ENCODE measurements around the gene LMNB1.
A peak's percentile ranks its signal among the peaks of the same experiment; 100 is the strongest.

Gene LMNB1

DNA sequence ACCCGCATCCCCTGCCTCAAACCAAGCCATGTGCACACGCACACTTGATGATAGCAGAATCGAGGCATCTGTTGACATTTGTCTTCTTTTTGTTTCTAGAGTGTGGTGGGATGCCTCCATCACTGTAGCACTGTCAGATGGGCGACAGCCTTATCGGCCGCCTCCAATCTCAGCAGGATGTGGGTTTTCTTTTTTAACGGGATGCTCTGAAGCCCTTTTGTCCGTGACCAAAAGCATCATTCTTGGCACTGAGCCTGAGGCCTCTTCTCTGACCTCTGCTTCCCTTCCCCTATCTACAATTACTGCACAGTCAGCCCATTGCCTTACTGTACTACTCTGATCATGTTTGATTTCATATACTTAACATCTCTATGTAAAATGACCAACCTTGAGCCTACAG is 78.3 kb downstream of the LMNB1 start:
- no peak for DNase-seq (ENCODE audit: low read depth)

DNA sequence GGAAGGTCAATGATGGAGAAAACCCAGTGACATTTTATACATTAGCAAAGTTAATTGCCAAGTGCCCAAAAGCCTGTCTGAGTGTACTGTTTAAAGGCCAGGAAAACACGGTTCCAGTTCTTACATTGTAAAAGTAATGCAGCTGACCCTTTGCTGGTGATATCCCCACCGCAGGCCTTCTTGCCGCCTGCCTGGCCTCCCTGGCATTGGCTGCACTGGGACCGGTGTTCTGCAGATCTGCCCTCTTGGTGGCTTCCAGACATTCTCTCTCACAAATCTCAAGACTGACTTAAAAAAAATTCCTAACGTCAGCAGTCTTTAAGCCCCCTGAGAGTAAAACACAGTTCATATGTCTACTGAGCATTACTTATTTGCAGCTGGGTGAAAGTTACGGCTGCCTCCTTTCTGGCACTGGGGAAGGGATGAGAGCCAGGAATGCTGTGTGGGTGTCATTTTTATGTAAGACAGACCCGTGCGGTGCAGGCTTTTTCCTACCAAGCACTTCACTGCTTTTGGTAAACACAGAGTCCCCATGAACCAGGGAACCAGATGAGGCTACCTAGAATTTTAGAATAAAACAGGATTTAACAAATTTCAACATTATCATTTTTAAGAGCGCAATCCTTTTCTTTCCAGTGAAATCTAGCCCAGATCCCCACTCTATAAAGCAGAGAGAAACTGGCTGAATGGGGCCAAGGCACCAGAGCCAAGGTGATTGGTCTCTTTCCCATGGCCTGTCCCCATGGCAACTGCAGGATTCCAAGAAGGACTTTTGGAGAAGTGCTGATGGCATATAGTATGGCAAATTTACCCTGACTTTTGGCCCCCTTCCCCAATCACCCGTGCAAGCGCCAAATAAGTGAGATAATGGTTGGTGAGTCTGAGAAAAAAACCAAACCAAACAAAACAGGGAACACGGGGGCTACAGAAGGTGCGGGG is 80.8 kb downstream of the LMNB1 start:
- DNase-seq (ENCODE audit: low read depth): no peak

DNA sequence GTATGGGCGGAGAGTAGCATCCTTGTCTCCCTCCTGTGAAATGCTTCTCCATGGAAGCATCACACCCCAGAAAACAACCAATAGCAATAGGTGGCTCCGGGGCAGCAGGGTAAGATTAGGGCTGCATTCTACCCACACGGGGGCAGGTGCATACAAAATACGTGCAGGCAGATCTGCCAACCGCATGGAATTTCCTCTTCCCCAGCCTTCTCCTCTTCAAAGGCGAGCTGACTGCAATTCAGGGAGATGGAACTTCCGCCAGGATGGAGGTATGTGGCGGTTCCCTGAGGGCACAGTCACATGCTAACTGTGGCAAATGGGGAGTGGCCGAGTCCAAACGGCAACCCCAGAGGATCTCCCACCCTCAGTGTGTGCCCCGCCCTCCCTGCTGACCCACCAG is 81.5 kb downstream of the LMNB1 start:
- DNase-seq (ENCODE audit: low read depth): no peak

DNA sequence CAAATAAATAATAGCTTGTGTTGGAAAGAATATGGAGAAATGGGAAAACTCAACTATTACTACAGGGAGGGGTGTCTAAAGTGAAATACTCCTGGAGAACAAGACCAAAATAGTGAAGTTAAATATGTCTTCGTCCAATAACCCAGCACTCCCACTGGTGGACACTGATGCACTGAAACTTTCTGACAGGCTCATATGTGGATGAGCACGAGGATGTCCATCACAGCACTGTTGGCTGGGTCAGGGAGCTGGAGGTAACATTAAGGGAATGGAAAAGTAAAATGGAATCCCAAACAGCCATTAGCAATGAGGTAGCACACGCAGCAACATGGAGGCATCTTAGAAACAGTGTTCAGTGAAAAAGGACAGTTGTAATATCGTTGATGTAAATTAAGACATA is 86.5 kb downstream of the LMNB1 start:
- no peak for DNase-seq (ENCODE audit: low read depth)

DNA sequence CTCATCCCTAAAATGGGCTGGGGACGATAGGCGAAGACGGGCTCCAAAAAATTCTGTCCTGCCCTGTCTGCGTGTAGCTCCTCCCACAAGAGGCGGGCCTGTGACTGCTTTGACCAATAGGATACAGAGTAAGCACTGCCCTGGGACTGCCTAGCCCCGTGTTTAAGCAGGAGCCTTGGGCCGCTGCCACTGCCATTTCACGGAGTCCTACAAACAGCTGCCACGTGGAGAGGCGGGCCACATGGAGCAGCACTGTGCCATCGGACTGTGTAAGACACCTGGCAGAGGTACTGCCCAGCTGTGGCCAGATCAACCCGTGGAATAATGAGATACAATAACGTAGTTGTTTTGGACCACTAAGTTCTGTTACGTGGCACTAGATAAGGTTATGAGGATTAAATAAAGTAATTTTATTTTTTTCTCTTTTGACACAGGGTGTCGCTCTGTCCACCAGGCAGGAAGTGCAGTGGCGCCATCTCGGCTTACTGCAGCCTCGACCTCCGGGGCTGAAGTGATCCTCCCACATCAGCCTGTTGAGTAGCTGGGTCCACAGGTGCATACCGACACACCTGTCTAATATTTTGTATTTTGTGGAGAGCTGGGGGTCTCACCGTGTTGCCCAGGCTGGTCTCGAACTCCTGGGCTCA is 87.2 kb downstream of the LMNB1 start:
- DNase-seq (ENCODE audit: low read depth): no peak

DNA sequence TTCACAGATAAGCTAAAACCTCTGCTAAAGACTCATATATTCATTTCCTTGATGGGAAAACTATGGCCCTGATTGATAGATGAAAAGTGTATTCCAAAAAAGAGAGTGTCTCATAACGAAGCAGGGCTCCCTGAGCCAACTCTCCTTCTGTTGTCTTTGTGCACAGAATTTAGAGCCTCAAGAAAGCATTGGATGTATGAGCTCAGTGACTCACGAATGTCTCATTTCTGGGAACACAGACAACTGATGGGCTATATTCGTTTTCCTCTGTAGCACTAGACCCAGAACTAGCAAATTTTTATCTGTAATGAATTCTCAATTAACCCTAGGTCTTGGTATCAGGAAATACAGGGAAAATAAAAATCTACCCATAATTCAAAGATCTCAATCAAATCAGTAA is 88.4 kb downstream of the LMNB1 start:
- DNase-seq (ENCODE audit: low read depth): peak; percentile 43

DNA sequence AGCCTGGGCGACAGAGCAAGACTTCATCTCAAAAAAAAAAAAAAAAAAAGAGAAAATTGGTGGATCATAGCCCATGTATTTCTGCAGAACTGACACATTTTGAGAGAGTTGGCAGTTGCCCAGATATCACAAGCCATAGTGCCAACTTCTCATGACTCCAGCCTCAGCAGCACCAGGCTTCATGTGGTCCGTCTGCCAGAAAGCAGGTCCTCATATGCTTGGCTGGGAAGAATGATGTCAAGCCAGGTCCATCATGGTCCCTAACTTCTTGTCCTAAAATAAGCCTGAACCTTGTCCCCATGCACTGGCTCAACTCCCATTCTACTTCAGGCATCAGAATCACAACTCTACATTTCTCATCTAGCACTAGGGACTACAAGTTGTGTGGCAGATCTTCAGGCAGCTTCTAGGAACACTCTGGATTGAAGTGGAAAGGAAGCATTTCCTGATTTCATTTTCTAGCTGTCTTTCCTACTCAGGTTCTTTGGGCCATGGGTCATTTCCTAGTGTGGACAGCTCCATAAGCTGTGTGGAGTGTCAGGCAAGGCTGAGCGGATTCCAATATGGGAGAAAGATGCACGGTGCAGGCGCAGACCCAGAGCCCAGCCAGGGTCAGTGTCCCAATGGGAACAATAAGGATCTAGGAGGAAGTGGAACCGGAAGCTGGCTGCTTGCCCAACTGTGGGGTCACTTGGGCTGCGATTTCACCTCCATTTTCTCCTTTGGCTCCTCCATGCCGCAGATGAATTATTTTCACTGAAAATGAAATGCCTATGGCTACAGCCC is 90.1 kb downstream of the LMNB1 start:
- DNase-seq (ENCODE audit: low read depth): no peak

DNA sequence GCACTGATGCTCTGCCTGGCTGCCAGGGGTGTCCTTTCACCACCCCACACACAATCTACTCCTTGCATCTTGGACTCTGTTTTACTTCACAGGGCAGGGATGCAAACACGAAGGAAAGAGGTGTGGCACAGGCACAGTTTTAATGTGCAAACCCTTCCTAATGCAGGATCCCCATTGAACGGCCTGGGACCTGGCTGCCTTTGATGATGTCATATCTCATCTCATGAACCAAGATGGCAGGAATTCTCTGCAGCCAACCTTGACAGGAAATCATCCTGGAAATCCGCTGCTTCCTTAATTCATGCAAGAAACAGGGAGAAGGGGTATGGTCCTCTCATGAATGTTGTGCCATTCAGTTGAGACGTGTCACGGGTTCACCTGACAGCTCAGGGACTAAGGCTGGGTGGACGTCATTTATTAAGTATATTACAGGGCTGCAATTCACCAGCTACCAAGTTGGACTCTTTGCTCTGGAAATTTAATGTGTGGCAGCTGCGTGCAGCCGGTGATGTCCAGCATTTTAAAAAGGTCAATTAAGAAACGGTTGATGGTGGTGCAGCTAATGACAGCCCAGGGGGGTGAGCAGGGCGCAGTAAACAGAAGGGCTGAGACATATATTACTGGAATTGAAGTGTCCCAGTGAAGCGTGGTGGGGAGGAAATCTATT is 91.5 kb downstream of the LMNB1 start:
- no peak for DNase-seq (ENCODE audit: low read depth)

DNA sequence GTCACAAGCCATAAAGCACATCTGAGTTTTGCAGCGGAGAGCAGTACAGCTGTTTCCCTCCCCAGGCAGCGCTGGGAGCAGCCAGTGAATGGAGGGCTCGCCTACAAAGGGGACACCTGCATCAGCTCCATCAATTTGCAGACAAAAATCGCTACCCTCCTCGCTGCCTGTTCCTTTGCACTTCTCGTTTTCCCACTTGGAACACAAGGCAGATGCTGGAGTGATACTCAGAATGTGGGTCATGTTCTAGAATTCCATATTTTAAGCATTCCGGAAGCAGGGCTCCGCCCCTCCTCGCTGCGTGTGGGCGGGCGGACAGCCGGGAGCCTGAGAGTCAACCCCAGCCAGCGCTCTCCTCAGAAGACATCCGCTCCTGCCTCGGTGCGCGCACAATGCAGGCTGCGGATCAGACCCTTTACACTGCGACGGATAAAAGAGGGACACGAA is 92.1 kb downstream of the LMNB1 start:
- no peak for DNase-seq (ENCODE audit: low read depth)

DNA sequence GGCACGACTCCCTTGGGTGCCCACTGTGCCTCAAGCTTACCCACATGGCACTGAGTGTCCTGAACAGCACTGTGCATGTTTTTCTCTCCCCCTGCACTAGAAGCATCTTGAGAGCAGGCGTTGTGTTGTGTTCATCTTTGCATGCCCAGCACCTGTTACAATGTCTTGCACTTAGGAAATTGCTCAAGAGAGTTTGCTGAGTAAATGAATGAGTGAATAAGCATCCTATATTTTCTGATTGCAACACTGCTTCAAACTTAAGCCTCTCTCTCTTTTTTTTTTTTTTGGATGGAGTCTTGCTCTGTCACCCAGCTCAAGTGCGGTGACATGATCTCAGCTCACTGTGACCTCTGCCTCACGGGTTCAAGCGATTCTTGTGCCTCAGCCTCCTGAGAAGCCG is 94.5 kb downstream of the LMNB1 start:
- no peak for DNase-seq (ENCODE audit: low read depth)

DNA sequence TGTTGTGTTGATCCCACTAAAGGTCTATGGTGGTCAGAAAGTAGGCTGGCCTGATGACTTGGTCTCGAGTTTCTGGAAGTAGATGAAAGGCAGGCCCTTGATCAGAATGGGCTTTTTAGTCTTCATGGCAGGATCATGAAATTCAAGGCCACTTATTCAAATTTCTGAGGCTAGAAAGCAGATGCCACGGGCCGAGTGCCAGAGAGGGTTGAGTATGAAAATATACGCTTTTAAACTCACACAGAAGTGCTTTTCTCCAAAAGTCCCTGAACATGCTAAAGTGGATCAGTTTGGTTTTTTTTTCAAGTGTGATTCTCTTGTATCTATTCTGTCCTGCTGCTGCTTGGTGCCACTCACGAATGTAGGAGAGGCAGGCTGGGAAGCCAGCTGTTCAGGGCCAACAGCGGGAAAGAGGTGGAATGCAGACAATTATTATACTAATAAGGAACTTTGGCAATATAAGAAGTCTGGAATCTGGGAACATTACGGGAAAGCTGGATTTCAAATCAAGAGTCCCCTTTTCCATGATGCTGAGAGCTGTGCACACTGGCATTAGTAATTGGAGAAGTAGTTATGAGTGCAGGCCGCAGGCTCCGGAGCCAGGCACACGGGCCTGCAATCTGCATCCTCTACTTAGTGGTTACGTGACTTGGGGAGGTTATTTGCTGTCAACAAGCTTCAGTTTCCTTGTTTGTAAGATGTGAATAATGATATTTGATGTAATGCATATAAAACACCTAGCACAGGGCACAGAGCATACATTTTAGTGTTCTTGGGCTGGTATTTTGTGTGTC is 95.8 kb downstream of the LMNB1 start:
- no peak for DNase-seq (ENCODE audit: low read depth)

DNA sequence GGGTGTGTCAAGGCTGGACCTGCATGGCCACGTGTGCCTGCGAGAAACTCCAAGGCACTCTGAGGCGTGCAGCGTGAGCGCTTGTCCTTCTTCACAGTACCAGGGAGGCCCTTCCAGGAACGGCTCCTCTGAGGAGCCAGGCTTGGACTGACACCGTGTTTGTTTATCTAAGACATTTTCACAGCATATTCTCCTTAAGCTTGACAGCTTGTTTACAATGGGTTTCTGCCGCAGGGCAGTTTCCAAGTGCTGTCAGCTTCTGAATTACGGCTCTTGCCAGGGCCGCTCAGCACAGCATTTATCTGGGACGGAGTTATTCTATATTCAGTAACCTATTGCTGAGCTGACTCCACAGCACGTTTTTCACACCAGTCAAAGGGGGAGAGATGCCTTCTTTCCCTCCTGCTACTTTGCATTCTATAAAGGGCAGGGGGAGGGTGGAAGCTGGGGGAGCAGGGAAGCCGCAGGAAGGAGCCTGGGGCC is 98.4 kb downstream of the LMNB1 start:
- no peak for DNase-seq (ENCODE audit: low read depth)

DNA sequence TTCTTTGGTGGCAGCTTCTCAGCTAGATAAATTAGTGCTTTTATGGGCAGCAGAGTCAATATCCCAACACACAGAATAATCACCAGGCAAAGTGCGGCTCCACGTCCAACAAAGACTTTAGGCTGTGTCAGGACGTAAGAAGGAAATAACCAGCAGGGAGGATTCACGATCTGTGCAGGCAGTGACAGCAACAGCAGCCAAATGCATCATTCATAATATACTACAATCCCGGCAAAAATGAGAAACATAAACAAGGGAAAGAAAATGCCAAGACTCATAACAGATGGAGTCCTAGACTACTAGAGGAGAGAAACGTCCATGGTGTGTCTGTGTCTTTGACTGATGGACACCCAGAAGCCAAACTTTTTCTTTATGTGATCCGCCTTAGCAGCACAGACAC is 100.7 kb downstream of the LMNB1 start:
- DNase-seq (ENCODE audit: low read depth): no peak

DNA sequence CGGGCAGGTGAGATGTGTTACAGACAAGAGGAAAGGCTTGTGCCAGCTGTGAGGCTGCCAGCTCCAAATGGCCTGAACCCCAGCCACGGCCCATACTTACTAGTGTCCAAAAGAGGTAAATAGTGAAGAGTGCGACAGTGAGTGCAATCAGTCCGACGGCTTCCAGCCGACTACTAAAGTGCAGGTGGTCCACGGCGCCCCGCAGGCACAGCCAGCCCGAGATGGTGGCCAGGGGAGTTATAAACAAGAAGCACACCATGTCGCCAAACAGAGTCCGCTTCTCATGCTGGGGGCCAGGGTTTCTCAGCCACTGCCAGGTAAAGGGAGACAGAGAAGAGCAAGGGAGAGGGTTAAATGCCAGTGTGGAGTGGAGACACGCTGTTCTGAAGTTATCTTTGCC is 101.1 kb downstream of the LMNB1 start:
- DNase-seq (ENCODE audit: low read depth): no peak

DNA sequence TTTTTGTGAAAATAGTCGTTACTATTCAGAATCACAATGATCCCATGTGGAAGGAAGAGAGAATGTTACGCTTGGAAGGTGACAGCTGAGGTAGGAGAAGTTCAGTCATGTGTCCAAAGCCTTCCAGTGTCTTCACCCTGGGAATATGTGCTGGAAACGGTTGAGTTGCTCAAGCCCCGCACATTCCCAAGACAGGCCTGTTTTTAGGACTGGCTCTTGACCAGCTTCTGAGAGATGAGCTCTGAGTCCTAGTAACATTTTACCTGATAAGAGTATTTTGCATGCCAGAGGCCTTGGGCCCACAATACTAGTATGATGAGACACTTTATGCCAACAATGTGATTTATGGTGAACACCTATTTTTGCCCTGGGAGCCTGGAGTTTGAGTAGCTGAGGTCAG is 101.7 kb downstream of the LMNB1 start:
- no peak for DNase-seq (ENCODE audit: low read depth)

DNA sequence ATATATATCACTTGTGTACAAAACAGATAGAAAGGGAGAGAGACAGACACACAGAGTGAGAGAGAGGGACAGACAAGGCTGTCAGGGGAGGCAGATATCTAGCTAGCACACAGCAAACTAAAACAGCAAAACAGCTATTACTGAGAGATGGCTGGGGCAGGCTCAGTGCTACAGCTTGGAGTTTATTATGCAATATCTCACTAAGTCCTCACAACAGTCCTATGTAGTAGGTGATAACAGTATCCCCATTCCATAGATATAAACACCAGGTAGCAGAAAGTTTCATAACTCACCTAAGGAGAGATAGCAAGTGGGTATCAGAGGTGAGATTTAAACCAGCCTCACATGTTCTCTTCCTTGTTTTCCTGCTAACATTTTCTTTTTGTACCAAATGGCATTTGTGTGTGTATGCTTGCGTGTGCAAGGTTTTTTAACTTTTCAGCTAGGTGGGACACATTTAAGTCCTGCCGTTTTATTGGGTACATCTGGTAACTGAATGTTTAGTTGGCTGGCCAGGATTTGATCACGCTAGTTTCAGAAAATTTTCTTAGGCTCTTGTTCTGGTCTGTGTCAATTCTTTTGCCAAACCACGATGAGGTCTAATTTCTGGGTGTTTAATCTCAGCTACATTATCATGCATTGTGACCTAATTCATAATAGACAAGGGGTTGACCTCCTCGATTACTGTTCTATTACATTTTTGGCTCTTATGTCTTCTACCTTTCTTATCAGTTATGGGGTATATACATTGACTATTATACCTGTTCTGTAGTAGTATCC is 105.1 kb downstream of the LMNB1 start:
- no peak for DNase-seq (ENCODE audit: low read depth)

DNA sequence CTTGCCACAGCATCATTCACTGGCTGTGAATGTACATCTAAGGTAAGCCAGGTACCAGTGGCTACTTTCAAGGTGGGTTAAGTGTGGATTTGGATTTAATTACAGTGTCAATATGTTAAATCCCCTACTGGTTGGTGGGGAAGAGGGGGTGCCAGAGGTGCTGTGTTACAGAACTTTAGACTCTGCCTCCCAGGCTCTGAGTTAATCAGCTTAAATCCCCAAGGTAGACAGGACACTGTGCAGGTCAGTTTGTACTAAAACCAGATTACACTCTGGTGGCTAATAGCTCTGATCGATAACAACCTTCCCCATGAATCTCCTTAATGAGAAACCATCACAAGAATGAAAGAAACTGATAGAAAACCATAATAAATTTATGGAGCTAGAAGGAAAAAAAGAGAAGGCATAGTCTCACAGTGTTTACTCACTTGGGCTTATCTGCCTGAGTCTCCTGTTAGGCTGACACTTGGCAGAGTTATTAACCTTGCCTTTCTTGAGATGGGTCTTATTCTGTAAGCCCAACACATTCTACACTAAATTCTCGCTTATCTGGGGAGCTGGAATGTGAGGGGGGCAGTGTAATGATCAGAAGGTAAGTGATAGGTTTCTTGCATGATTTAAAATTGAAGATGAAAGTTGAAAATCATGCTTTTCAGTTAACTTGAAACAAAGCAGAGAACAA is 106.8 kb downstream of the LMNB1 start:
- no peak for DNase-seq (ENCODE audit: low read depth)

DNA sequence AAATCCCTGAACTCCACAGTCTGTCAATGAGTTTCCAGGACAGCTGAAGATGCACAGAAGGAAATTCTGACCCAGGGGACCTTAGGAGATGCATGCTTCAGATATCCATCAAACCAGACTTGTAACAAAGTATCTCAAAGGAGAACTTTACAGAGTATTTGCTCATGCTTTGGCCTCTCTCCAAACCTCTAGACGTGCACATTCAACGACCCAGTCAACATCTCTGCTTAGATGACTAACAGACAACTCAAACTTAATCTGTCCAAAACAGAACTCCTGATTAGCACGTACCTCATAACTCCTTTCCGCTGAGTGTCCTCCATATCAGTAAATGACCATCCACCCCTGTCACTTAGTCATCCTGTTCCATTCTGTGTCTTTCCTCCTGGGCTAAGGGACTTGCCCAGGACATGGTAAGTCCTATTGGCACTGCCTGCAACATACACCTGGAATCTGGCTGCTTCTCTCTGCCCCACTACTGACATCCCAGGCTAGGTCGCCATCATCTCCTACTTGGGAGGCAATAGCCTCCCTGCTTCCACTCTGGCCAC is 107.4 kb downstream of the LMNB1 start:
- peak; percentile 82 for DNase-seq (ENCODE audit: low read depth)

All from non-pigmented ciliary epithelial cell (primary cell).